HL-60/S4 treated with phorbol 12-myristate 13-acetate at 8.2 ng/mL for 4 days and 3 days (cell line): ENCODE measurements around the gene OR10R2.

Experiments used
- in situ Hi-C: fragments of 300-500 bp; cut with MboI; formaldehyde crosslinking; loops from 2 replicates; pipeline ENCODE4 v1.15.0; 2022; ENCODE audit warnings: low sequenced_read_pairs

OR10R2 gene

GRCh38 chr1:158520955-158521665 lies 49.1 kb downstream of the OR10R2 start:
- in situ Hi-C loops, result loop anchor here (25.0 kb wide), 1 partner anchor 466 kb away; no protein-coding TSS in a partner anchor

- in situ Hi-C loops, result loop anchor here (25.0 kb wide), 1 partner anchor 466 kb away; no protein-coding TSS in a partner anchor
Measured at GRCh38 chr1:158521666-158522058, 49.6 kb downstream of the OR10R2 start.

DNA sequence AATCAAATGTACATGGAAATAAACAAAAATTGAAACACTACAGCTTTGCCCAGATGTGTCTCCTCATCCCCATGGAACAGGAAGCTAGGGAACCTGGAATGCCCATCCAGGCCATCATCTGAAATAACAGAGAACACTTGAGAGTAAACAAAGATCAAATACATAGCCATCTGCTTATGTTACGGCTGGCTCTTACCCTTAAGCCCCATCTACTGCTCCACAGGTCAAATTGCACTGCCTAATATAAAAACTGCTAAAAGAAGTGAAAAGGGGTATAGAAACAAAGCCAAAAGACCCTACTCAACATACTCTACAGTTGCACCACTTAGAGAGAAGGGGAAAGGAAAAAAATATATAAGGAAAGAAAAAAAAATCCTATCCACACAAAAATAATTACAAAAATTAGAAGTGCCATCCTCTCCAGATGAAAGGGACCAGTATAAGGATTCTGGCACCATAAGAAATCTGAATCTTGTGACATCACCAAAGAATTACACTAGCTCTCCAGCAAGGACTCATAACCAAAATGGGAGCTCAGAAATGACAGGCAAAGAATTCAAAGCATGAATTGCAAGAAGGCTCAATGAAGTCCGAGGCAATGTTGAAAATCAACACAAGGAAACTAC lies 55.3 kb downstream of the OR10R2 start:
- in situ Hi-C loops, result no loop called here
